Placental pericyte (primary cell): ENCODE results near the gene IFI30. TPM values are rescaled to one million over a fixed set of nuclear protein-coding genes. Genes with fewer than 3 reads are reported as not detected.

Source experiments
- small RNA-seq: library from RNA; depleted of rRNA; stranded (forward); fragments of <200 nt; gene quantifications from one replicate; pipeline ENCODE3, GENCODE V24; 2012; ENCODE audit warnings: low replicate concordance
- total RNA-seq: library from RNA; depleted of rRNA; stranded (reverse); fragments of >200 nt; gene quantifications from 2 replicates; pipeline ENCODE4 v1.2.3, GENCODE V29; 2012

IFI30 gene
- total RNA-seq, result 23.9 and 24.3 TPM in 2 replicates

GRCh38 chr19:18173572-18174288 lies at the start of gene IFI30:
IFI30 (plus strand) TSS chr19:18173813; CDS start chr19:18173842, 29 bp downstream.

GRCh38 chr19:18152817-18153555 lies 20.6 kb upstream of the IFI30 start, which contains the start of gene PIK3R2:
PIK3R2 (plus strand) TSS chr19:18153163; CDS start chr19:18155880, 2,717 bp downstream.

GRCh38 chr19:18192673-18193387 lies 19.2 kb downstream of the IFI30 start, which contains the start of gene MPV17L2:
MPV17L2 (plus strand) TSS chr19:18193218; CDS start chr19:18193282, 64 bp downstream.

GRCh38 chr19:18203863-18204393 lies 30.3 kb downstream of the IFI30 start, which contains the start of gene RAB3A:
RAB3A (minus strand) TSS chr19:18204042; CDS start chr19:18202740, 1,302 bp downstream.

GRCh38 chr19:18225702-18226468 lies 52.3 kb downstream of the IFI30 start, which contains the start of gene PDE4C:
PDE4C (minus strand) TSS chr19:18226438; CDS start chr19:18226415, 23 bp downstream.

Small RNAs within 50 kb of the gene (small RNA-seq; reads per million reads assigned to genes)
- gene IFI30, result not detected

Other genes with a start within 250 kb of the IFI30 start
- gene CCDC124, start 240.8 kb upstream of the IFI30 start, total RNA-seq, result 27.5 and 35.2 TPM in 2 replicates
- gene KCNN1, start 206.7 kb upstream of the IFI30 start, total RNA-seq, result not detected in 2 replicates
- gene ARRDC2, start 165.6 kb upstream of the IFI30 start, total RNA-seq, result 4.6 and 8.9 TPM in 2 replicates
- gene IL12RB1, start 86.9 kb upstream of the IFI30 start, total RNA-seq, result 0.43 and 0.88 TPM in 2 replicates
- 3.0 and 3.1 TPM in 2 replicates for gene MAST3, start 76.0 kb upstream of the IFI30 start, total RNA-seq
- 23.2 and 47.7 TPM in 2 replicates for gene PIK3R2, start 20.6 kb upstream of the IFI30 start, total RNA-seq
- gene MPV17L2, start 19.4 kb downstream of the IFI30 start, total RNA-seq, result 21.3 and 42.0 TPM in 2 replicates
- gene RAB3A, start 30.2 kb downstream of the IFI30 start, total RNA-seq, result 2.0 and 3.1 TPM in 2 replicates
- gene PDE4C, start 52.6 kb downstream of the IFI30 start, total RNA-seq, result 0.29 and 1.3 TPM in 2 replicates
- gene IQCN, start 100.6 kb downstream of the IFI30 start, total RNA-seq, result 0.57 and 1.1 TPM in 2 replicates
- gene JUND, start 107.8 kb downstream of the IFI30 start, total RNA-seq, result 120 and 186 TPM in 2 replicates
- gene LSM4, start 149.3 kb downstream of the IFI30 start, total RNA-seq, result 88.8 and 171 TPM in 2 replicates
- 40.8 and 45.5 TPM in 2 replicates for gene PGPEP1, start 166.8 kb downstream of the IFI30 start, total RNA-seq
- 98.2 and 1,056 TPM in 2 replicates for gene GDF15, start 212.3 kb downstream of the IFI30 start, total RNA-seq
- 0.14 and 0.44 TPM in 2 replicates for gene LRRC25, start 223.8 kb downstream of the IFI30 start, total RNA-seq
- 65.7 and 128 TPM in 2 replicates for gene SSBP4, start 245.6 kb downstream of the IFI30 start, total RNA-seq